HG02885 (cell line): ENCODE data around the gene MRPL50.

ENCODE experiments used
- ATAC-seq: cut with Tn5 transposase; IDR thresholded peaks from one replicate; pipeline ENCODE4 v1.9.1; 2021; ENCODE audit warnings: mild to moderate bottlenecking; ENCODE audit not compliant: unreplicated experiment, poor library complexity

MRPL50 gene

DNA sequence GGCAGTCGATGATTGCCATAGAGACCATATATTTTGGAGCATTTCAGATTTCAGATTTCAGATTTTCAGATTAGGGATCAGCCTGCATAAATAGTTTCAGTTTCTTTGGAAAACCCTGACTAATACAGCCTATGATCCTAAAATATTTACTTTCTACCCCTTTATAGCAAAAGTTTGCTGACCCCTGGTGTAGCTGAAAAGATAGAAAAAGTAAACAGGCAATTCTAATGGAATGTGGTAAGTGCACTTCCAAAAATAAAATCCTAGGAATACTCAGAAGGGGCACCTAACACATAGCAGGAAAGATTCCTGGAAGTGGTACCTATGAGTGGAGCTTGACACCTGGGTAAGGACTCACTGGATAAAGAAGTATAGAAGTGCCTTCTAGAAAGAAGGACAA, 48.1 kb downstream of the MRPL50 start:
- no peak for ATAC-seq

DNA sequence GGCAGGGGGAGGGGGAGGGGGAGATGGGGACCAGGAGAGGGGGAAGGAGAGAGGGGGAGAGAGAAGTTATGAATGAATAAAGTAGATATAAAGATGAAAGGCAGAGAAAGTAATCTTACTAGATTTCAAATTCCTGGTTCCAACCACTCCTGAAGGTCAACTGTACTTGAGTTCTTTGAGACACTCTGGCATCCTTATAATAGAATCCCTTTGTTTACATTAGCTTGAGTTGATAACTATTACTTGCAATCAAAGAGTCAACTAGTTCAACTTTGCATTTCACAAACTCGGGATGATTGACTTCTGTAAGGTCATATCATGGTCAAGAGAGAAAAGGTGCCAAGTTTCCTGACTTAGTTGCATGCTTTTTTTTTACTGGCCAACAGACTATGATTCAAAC, 55.8 kb downstream of the MRPL50 start:
- no peak for ATAC-seq

DNA sequence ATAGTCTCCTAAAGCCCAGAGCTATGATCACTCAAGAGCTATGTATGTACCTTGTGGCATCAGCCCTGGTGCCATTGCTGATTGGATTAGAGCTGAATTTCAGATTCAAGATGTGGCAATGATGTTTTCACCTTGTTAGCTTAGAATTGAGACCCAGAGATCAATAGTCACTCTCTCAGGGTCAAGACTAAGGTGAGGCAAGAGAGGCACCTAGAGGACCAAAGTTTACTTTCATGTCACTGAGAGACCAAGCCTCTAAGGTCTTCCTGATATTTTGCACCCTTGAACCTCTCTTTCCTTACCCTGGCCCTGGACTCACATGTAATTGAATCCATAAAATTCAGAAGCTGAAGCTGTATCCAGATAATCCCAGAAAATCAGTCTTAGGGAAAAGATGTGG, 56.5 kb downstream of the MRPL50 start:
- no peak for ATAC-seq
